Peyer's patch (tissue), 4 donors: Measurements from ENCODE around the gene CDH12.
"Not testable (repeated sequence)": the region's sequence is repeated elsewhere in the genome, so short reads cannot be mapped to it uniquely, and the experiment has no call there.

Source experiments
- CTCF ChIP-seq, 6 experiments: fragments of 450-650 bp in 4 of 6; fragments of 200-600 bp in 2 of 6; sonication (generic) in 1 of 6; IDR thresholded peaks; one replicate each; pipeline ENCODE4 v1.5.1; 2017 to 2019; ENCODE audit warnings: antibody characterized with exemption in 6 of 6, mild to moderate bottlenecking in 3 of 6, moderate library complexity in 1 of 6
- POLR2A ChIP-seq, 2 donors: fragments of 450-650 bp; IDR thresholded peaks; one replicate each; pipeline ENCODE4 v1.5.1; 2017; ENCODE audit warnings: antibody characterized with exemption in 2 of 2, mild to moderate bottlenecking in 2 of 2, moderate library complexity in 2 of 2

GRCh38 chr5:22168704-22169103, 684.4 kb downstream of the CDH12 start:
- TF ChIP-seq CTCF, POLR2A (IDR thresholded peaks at IDR 0.05): not testable (repeated sequence)
